NB4 (cell line): ENCODE data around the gene DPP9.

Experiments
- DNase-seq: peaks from one replicate; pipeline ENCODE4 v3.0.0; 2010; ENCODE audit warnings: low read depth
- H3K4me3 ChIP-seq: one replicate; pipeline ENCODE4 v1.5.1; 2011; ENCODE audit warnings: mild to moderate bottlenecking, low read depth, low read length, moderate library complexity
- CTCF ChIP-seq: IDR thresholded peaks from one replicate; pipeline ENCODE4 v1.5.1; 2012; ENCODE audit warnings: low read depth, low read length
- MAX ChIP-seq: IDR thresholded peaks from 2 replicates; pipeline ENCODE4 v1.6.1; 2011; ENCODE audit warnings: low read depth, low read length
- MYC ChIP-seq: IDR thresholded peaks from 2 replicates; pipeline ENCODE4 v1.6.1; 2011; ENCODE audit warnings: low read depth, low read length
- POLR2A ChIP-seq: IDR thresholded peaks from 2 replicates; pipeline ENCODE4 v1.6.1; 2011; ENCODE audit warnings: mild to moderate bottlenecking; ENCODE audit not compliant: insufficient read length; ENCODE audit errors: extremely low read depth

Gene DPP9

GRCh38 chr19:4695224-4695731 is 28.4 kb downstream of the DPP9 start:
- TF ChIP-seq MAX = no peak
- no peak for TF ChIP-seq CTCF
- TF ChIP-seq POLR2A = no peak
- no peak for TF ChIP-seq MYC
- no peak overlapping the region for H3K4me3 ChIP-seq
- DNase-seq = no peak

DNA sequence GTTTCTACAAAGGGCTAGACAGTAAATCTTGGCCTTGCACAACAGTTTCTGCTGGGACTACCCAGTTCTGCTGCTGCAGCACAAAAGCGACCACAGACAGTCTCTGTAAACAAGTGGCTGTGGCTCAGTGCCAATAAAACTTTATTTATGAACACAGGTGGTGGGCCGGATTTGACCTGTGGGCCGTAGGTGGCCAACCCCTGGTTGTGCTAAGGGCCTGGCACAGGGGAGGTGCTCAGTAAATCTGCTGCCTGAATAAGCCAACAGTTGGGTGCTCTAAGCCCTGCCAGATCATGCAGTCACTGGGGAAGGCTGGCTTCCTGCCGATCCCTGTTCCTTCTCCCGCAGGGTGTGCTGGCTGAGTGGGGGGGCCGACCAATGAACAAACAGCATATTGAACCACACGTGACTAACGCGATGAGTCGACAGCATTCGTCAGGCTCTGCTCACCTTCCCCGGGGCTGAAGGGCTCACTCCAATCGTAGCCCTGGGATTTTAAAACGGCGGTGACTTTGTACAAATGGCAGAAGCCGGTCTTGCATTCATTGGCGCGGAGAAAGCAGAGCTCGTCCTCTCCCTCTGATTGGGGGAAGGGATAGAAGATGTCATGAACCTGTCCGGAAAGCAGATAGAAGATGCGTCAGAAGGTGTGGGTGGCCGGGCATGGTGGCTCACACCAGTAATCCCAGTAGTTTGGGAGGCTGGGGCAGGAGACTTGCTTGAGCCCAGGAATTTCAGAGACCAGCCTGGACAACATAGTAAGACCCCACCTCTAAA is 29.2 kb downstream of the DPP9 start:
- TF ChIP-seq POLR2A = no peak
- TF ChIP-seq CTCF = no peak
- DNase-seq = peak; percentile 14
- no peak overlapping the region for H3K4me3 ChIP-seq

GRCh38 chr19:4693471-4694121 is 30.0 kb downstream of the DPP9 start:
- no peak for DNase-seq
- H3K4me3 ChIP-seq = no peak overlapping the region
- TF ChIP-seq MAX = no peak
- no peak for TF ChIP-seq CTCF
- TF ChIP-seq MYC = no peak
- TF ChIP-seq POLR2A = no peak

GRCh38 chr19:4693078-4693350 is 30.6 kb downstream of the DPP9 start:
- TF ChIP-seq POLR2A = no peak
- no peak for TF ChIP-seq MYC
- TF ChIP-seq CTCF = no peak
- TF ChIP-seq MAX = no peak
- H3K4me3 ChIP-seq = no peak overlapping the region
- no peak for DNase-seq

GRCh38 chr19:4692251-4693077 is 31.2 kb downstream of the DPP9 start:
- no peak for DNase-seq
- no peak overlapping the region for H3K4me3 ChIP-seq
- TF ChIP-seq MYC (no peak), CTCF (no peak), POLR2A (no peak), MAX (no peak)
